K562 (cell line): ENCODE results near the gene MAN1A1. TPM values are rescaled to one million over a fixed set of nuclear protein-coding genes. Genes with fewer than 3 reads are reported as not detected.

Experiments
- BCOR ChIP-seq: fragments of 450-650 bp; IDR thresholded peaks from 2 replicates; pipeline ENCODE4 v1.6.1; 2016
- ELF2 ChIP-seq: fragments of 250-450 bp; sonication (Bioruptor Pico); IDR thresholded peaks from 2 replicates; pipeline ENCODE4 v1.5.0; 2021; ENCODE audit warnings: mild to moderate bottlenecking
- FOSL1 ChIP-seq: fragments of 200-800 bp; sonication (Bioruptor generic); conservative IDR thresholded peaks from 2 replicates; pipeline ENCODE4 v1.6.1; 2016; ENCODE audit warnings: missing genetic modification characterization, missing compliant biosample characterization
- JUN ChIP-seq, 2 experiments: sonication (generic) in 1 of 2; formaldehyde crosslinking in 1 of 2; IDR thresholded peaks; 2 replicates each; pipeline versions ENCODE4 v1.6.1 to v1.8.0; 2012 to 2022; ENCODE audit warnings: borderline replicate concordance in 2 of 2, mild to moderate bottlenecking in 2 of 2, improper control_type of control experiment in 1 of 2, low read depth in 1 of 2, low read length in 1 of 2, missing genetic modification reagents in 1 of 2
- MAFF ChIP-seq: IDR thresholded peaks from 2 replicates; pipeline ENCODE4 v1.6.1; 2012; ENCODE audit warnings: low read length, improper control_type of control experiment
- NCOA4 ChIP-seq: fragments of 450-650 bp; IDR thresholded peaks from 2 replicates; pipeline ENCODE4 v1.6.1; 2018; ENCODE audit warnings: mild to moderate bottlenecking; ENCODE audit not compliant: partially characterized antibody
- NFIC ChIP-seq: fragments of 450-650 bp; IDR thresholded peaks from 2 replicates; pipeline ENCODE4 v1.6.1; 2017; ENCODE audit warnings: mild to moderate bottlenecking, inconsistent platforms
- NFYB ChIP-seq: IDR thresholded peaks from 2 replicates; pipeline ENCODE4 v1.6.1; 2011; ENCODE audit warnings: mild to moderate bottlenecking, moderate library complexity; ENCODE audit not compliant: insufficient read length; ENCODE audit errors: extremely low read depth
- NR1H2 ChIP-seq: sonication (generic); formaldehyde crosslinking; IDR thresholded peaks from 2 replicates; pipeline ENCODE4 v1.4.0; 2020; ENCODE audit warnings: mild to moderate bottlenecking, missing genetic modification reagents
- NUFIP1 ChIP-seq: fragments of 450-650 bp; IDR thresholded peaks from 2 replicates; pipeline ENCODE4 v1.6.1; 2018; ENCODE audit not compliant: partially characterized antibody
- PURB ChIP-seq: sonication (generic); formaldehyde crosslinking; IDR thresholded peaks from 2 replicates; pipeline ENCODE4 v1.9.0; 2021; ENCODE audit warnings: low read depth, mild to moderate bottlenecking, missing genetic modification reagents
- SMAD1 ChIP-seq: fragments of 150-350 bp; IDR thresholded peaks from 2 replicates; pipeline ENCODE4 v1.6.1; 2014; ENCODE audit warnings: low read length, low read depth; ENCODE audit not compliant: partially characterized antibody
- SMAD3 ChIP-seq: fragments of 450-650 bp; formaldehyde crosslinking; conservative IDR thresholded peaks from 2 replicates; pipeline ENCODE4 v1.4.0; 2020; ENCODE audit warnings: mild to moderate bottlenecking
- TAF1 ChIP-seq: IDR thresholded peaks from 2 replicates; pipeline ENCODE4 v1.6.1; 2011; ENCODE audit warnings: mild to moderate bottlenecking, low read length, moderate library complexity; ENCODE audit not compliant: insufficient read depth, control insufficient read depth, severe bottlenecking; ENCODE audit errors: extremely low read depth
- YY1 ChIP-seq, 3 experiments: IDR thresholded peaks; 2 replicates each; pipeline ENCODE4 v1.6.1; 2011; ENCODE audit warnings: low read length in 2 of 3, mild to moderate bottlenecking in 2 of 3, moderate library complexity in 2 of 3, borderline replicate concordance in 1 of 3, control low read depth in 1 of 3, low read depth in 1 of 3; ENCODE audit not compliant: insufficient read depth in 3 of 3, insufficient replicate concordance in 2 of 3, control insufficient read depth in 1 of 3, insufficient read length in 1 of 3; ENCODE audit errors: extremely low read depth in 1 of 3
- ZFP1 ChIP-seq: fragments of 450-650 bp; formaldehyde crosslinking; IDR thresholded peaks from 2 replicates; pipeline ENCODE4 v1.4.0; 2020; ENCODE audit warnings: mild to moderate bottlenecking, mixed read lengths
- polyA plus RNA-seq, 8 experiments: library from polyadenylated mRNA; depleted of rRNA in 4 of 8; stranded (reverse) in 5 of 8; unstranded in 3 of 8; fragments of >200 nt; fragmentation: Nextera tagmentation in 2 of 8; fragmentation: Illumina TruSeq in 1 of 8; extraction: Ambion mirVana in 2 of 8; extraction: Trizol in 1 of 8; gene quantifications; 2 replicates each; pipeline versions ENCODE4 v1.2.1 to v1.2.3, GENCODE V29; 2011 to 2014; ENCODE audit warnings: inconsistent platforms in 1 of 8, missing spikeins in 1 of 8
- total RNA-seq, 7 experiments: library from RNA; depleted of rRNA in 6 of 7; stranded (reverse); fragments of >200 nt in 6 of 7; fragmentation: Illumina TruSeq in 2 of 7; extraction: Trizol in 2 of 7; gene quantifications; 2 replicates each; pipeline versions ENCODE4 v1.2.1 to v1.2.3, GENCODE V29; 2011 to 2021; ENCODE audit warnings: low replicate concordance in 1 of 7
- TF ChIP-seq, protein P1 (sequence below), 2 experiments: fragments of 200-800 bp in 1 of 2; sonication (Bioruptor generic) in 1 of 2; sonication (generic) in 1 of 2; formaldehyde crosslinking in 1 of 2; IDR thresholded peaks in 1 of 2; conservative IDR thresholded peaks in 1 of 2; 2 replicates each; pipeline versions ENCODE4 v1.5.0 to v1.6.1; 2016 to 2020; ENCODE audit warnings: missing compliant biosample characterization in 1 of 2, missing genetic modification characterization in 1 of 2, missing genetic modification reagents in 1 of 2
- TF ChIP-seq, protein P2 (sequence below): fragments of 250-450 bp; sonication (Bioruptor Pico); IDR thresholded peaks from 2 replicates; pipeline ENCODE4 v1.9.0; 2021; ENCODE audit warnings: mild to moderate bottlenecking
- TF ChIP-seq, protein P3 (sequence below): sonication (generic); formaldehyde crosslinking; IDR thresholded peaks from 2 replicates; pipeline ENCODE4 v1.9.0; 2022; ENCODE audit warnings: mild to moderate bottlenecking, missing genetic modification reagents
- TF ChIP-seq, protein P4 (sequence below): sonication (generic); formaldehyde crosslinking; IDR thresholded peaks from 2 replicates; pipeline ENCODE4 v1.8.1; 2022; ENCODE audit warnings: missing genetic modification reagents
- TF ChIP-seq, protein P5 (sequence below): IDR thresholded peaks from 2 replicates; pipeline ENCODE4 v1.6.1; 2016; ENCODE audit warnings: missing genetic modification characterization, missing compliant biosample characterization

MAN1A1 gene
- total and polyA plus RNA-seq, 9 of the 15 experiments (the other 6 are each of a cell fraction or from before 2014, with no cell fraction given): 24.5 to 78.4 (median 59.7) TPM

DNA sequence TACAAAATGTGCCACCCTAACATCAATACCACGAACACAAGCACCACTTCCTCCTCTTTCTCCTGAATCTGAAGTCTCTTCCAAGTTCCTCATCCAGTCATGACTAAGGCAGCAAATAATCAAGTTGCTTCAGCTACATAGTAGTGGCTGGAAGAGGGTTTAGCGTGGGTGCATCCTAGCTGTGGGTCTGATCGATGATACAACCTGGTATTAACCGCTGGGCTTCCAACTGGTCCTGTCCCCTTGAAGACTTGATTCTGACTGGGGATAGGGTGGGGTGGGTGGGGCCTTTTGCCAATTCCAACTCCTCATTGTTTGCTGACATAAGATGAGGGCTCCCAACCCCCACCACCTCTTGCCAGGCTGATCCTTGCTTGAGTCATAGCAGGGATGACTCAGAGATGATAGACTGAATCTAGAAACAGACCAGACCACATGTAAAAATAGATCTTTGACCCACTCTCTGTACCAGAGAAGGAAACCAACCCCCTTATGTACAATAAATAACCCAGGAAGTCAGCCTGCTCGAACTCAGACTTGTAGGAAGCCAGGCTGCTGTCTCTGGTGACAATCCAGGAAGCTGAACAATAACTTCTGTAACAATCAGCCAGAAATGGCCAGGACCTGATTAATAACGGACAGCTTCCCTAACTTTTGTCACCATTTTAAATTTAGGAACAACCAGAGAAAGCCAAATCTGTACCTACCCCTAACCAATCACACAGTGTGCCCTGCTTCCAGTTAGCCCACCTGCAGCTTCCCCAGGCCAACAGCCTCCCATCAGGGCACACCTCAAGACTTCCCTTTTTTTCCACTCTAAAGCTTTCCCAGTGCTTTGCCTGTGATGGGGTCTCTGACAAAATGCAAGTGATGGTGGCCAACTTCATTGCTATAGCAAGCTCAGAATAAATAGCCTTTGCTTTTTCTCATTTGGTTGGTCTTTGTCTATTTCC, 202.2 kb downstream of the MAN1A1 start (continued):
- TF ChIP-seq YY1 (IDR thresholded peaks at IDR 0.05; ENCODE audit: borderline replicate concordance in 1 of 3, control insufficient read depth in 1 of 3, extremely low read depth in 1 of 3, insufficient read depth in 3 of 3, insufficient read length in 1 of 3, insufficient replicate concordance in 2 of 3, low read depth in 1 of 3, low read length in 2 of 3): no peak
- TF ChIP-seq ELF2 (CRISPR knock-in tag): no peak
- no peak for TF ChIP-seq BCOR
- no peak; the same call in 1 of the 2 replicates for TF ChIP-seq MAFF
- TF ChIP-seq PURB (CRISPR knock-in tag): no peak
- TF ChIP-seq JUN (IDR thresholded peaks at IDR 0.05; ENCODE audit: borderline replicate concordance, low read depth, low read length): peak; percentile 99
- no peak for TF ChIP-seq JUN (CRISPR knock-in tag; IDR thresholded peaks at IDR 0.05; ENCODE audit: borderline replicate concordance)
- TF ChIP-seq, protein P1, sequence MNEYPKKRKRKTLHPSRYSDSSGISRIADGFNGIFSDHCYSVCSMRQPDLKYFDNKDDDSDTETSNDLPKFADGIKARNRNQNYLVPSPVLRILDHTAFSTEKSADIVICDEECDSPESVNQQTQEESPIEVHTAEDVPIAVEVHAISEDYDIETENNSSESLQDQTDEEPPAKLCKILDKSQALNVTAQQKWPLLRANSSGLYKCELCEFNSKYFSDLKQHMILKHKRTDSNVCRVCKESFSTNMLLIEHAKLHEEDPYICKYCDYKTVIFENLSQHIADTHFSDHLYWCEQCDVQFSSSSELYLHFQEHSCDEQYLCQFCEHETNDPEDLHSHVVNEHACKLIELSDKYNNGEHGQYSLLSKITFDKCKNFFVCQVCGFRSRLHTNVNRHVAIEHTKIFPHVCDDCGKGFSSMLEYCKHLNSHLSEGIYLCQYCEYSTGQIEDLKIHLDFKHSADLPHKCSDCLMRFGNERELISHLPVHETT (CRISPR knock-in tag; conservative IDR thresholded peaks at IDR 0.05 in 1 of 2, IDR thresholded peaks at IDR 0.05 in 1 of 2): peak in 1 of 2 experiments; percentile 60; a peak in 1 of 4 replicates
- TF ChIP-seq SMAD1: no peak
- TF ChIP-seq, protein P2, sequence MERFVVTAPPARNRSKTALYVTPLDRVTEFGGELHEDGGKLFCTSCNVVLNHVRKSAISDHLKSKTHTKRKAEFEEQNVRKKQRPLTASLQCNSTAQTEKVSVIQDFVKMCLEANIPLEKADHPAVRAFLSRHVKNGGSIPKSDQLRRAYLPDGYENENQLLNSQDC (CRISPR knock-in tag): no peak
- no peak for TF ChIP-seq NR1H2
- TF ChIP-seq TAF1: no peak
- TF ChIP-seq, protein P3, sequence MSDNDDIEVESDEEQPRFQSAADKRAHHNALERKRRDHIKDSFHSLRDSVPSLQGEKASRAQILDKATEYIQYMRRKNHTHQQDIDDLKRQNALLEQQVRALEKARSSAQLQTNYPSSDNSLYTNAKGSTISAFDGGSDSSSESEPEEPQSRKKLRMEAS: no peak
- TF ChIP-seq SMAD3 (CRISPR knock-in tag): no peak
- TF ChIP-seq, protein P4, sequence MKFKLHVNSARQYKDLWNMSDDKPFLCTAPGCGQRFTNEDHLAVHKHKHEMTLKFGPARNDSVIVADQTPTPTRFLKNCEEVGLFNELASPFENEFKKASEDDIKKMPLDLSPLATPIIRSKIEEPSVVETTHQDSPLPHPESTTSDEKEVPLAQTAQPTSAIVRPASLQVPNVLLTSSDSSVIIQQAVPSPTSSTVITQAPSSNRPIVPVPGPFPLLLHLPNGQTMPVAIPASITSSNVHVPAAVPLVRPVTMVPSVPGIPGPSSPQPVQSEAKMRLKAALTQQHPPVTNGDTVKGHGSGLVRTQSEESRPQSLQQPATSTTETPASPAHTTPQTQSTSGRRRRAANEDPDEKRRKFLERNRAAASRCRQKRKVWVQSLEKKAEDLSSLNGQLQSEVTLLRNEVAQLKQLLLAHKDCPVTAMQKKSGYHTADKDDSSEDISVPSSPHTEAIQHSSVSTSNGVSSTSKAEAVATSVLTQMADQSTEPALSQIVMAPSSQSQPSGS (CRISPR knock-in tag): no peak
- TF ChIP-seq ZFP1 (CRISPR knock-in tag): no peak
- TF ChIP-seq NCOA4: no peak
- TF ChIP-seq FOSL1 (tag): peak; percentile 99
- TF ChIP-seq, protein P5, sequence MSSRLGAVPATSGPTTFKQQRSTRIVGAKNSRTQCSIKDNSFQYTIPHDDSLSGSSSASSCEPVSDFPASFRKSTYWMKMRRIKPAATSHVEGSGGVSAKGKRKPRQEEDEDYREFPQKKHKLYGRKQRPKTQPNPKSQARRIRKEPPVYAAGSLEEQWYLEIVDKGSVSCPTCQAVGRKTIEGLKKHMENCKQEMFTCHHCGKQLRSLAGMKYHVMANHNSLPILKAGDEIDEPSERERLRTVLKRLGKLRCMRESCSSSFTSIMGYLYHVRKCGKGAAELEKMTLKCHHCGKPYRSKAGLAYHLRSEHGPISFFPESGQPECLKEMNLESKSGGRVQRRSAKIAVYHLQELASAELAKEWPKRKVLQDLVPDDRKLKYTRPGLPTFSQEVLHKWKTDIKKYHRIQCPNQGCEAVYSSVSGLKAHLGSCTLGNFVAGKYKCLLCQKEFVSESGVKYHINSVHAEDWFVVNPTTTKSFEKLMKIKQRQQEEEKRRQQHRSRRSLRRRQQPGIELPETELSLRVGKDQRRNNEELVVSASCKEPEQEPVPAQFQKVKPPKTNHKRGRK (tag): no peak
- peak; percentile 52 for TF ChIP-seq NFIC
- no peak for TF ChIP-seq NUFIP1
- no peak for TF ChIP-seq NFYB
